Stimulated activated CD8-positive, alpha-beta memory T cell treated with anti-CD3 and anti-CD28 coated beads, Interleukin-4, amount 100 ng/mL, for 48 hours (primary cell): ENCODE measurements around the gene KRT33A.

ENCODE experiments used
- DNase-seq: peaks from one replicate; pipeline ENCODE4 v3.0.0-alpha.2; 2020

Gene KRT33A

GRCh38 chr17:41301204-41301790 is 49.3 kb downstream of the KRT33A start:
- DNase-seq = no peak

- DNase-seq = no peak
These were observed 52.0 kb downstream of the KRT33A start for GRCh38 chr17:41298458-41299135.

- no peak for DNase-seq
These were observed 53.8 kb downstream of the KRT33A start for GRCh38 chr17:41296846-41297245.
